Stomach (tissue), 9 donors: ENCODE results near the gene ACTL8. TPM values are rescaled to one million over a fixed set of nuclear protein-coding genes. Genes with fewer than 3 reads are reported as not detected.

Source experiments
- DNase-seq, 2 donors: peaks; one replicate each; pipeline versions ENCODE4 v3.0.0 to v3.0.0-alpha.2; 2013 to 2019
- H3K27ac ChIP-seq, 5 donors: fragments of 200-600 bp in 4 of 5; sonication (generic) in 4 of 5; one replicate each; pipeline ENCODE4 v1.5.1; 2013 to 2019; ENCODE audit warnings: mild to moderate bottlenecking in 1 of 5, moderate library complexity in 1 of 5
- H3K27me3 ChIP-seq, 3 donors: fragments of 200-600 bp; sonication (generic); one replicate each; pipeline ENCODE4 v1.5.1; 2017 to 2019; ENCODE audit warnings: mixed run types in 1 of 3
- H3K36me3 ChIP-seq, 4 donors: fragments of 200-600 bp; sonication (generic); 1 replicate in 3 of 4; 2 replicates in 1 of 4; pipeline ENCODE4 v1.5.1; 2016 to 2019
- H3K4me1 ChIP-seq, 4 donors: fragments of 200-600 bp; sonication (generic); one replicate each; pipeline ENCODE4 v1.5.1; 2016 to 2019
- H3K4me3 ChIP-seq, 4 donors: fragments of 200-600 bp; sonication (generic) in 3 of 4; one replicate each; pipeline ENCODE4 v1.5.1; 2016 to 2019; ENCODE audit warnings: mild to moderate bottlenecking in 1 of 4
- H3K9me3 ChIP-seq, 4 donors: fragments of 200-600 bp; sonication (generic); one replicate each; pipeline ENCODE4 v1.5.1; 2016 to 2019
- EP300 ChIP-seq: sonication (generic); formaldehyde crosslinking; IDR thresholded peaks from one replicate; pipeline ENCODE4 v1.6.1; 2017; ENCODE audit warnings: antibody characterized with exemption
- POLR2A ChIP-seq, 4 donors: fragments of 450-650 bp; IDR thresholded peaks; one replicate each; pipeline ENCODE4 v1.6.1; 2016; ENCODE audit warnings: antibody characterized with exemption in 4 of 4, control low read depth in 2 of 4, mild to moderate bottlenecking in 1 of 4, moderate library complexity in 1 of 4
- POLR2AphosphoS5 ChIP-seq, 3 donors: sonication (generic); formaldehyde crosslinking; IDR thresholded peaks; one replicate each; pipeline ENCODE4 v1.6.1; 2016; ENCODE audit warnings: antibody characterized with exemption in 3 of 3
- WGBS, 5 donors: extraction: QIAGEN DNeasy Blood & Tissue Kit in 3 of 5; methylation state at CpG; one replicate each; pipeline versions ENCODE4 v1.1.5 to v1.1.7; 2013 to 2018; 5-methylcytosine and 5-hydroxymethylcytosine counted together
- intact Hi-C: fragments of 100-400 bp; cut with DNase I; formaldehyde crosslinking; loops from one replicate; pipeline ENCODE4 v1.15.1; 2023; ENCODE audit warnings: low total_unique reads
- polyA plus RNA-seq, 3 donors: library from polyadenylated mRNA; stranded (reverse); fragments of 200-250 nt; gene quantifications; one replicate each; pipeline ENCODE4 v1.2.3, GENCODE V29; 2013
- total RNA-seq, 5 donors: library from RNA; depleted of rRNA; stranded (reverse); fragments of >200 nt; gene quantifications; one replicate each; pipeline versions ENCODE4 v1.1.0 to v1.2.3, GENCODE V29; 2014 to 2016
- TF ChIP-seq, protein P1 (sequence below), 7 experiments: fragments of 450-650 bp in 4 of 7; fragments of 200-600 bp in 3 of 7; sonication (generic) in 3 of 7; IDR thresholded peaks; one replicate each; pipeline ENCODE4 v1.5.1; 2016 to 2019; ENCODE audit warnings: antibody characterized with exemption in 7 of 7, control low read depth in 2 of 7, mild to moderate bottlenecking in 1 of 7
- donor health status: healthy with polysubstance abuse.
- donor health status: Bipolar disorder and iron deficiency.
- donor health status: healthy.

Gene ACTL8
- total and polyA plus RNA-seq, 8 donors = not detected

- TF ChIP-seq EP300 (no peak), POLR2A (IDR thresholded peaks at IDR 0.05) (no peak), POLR2AphosphoS5 (IDR thresholded peaks at IDR 0.05) (no peak)
- TF ChIP-seq, protein P1, sequence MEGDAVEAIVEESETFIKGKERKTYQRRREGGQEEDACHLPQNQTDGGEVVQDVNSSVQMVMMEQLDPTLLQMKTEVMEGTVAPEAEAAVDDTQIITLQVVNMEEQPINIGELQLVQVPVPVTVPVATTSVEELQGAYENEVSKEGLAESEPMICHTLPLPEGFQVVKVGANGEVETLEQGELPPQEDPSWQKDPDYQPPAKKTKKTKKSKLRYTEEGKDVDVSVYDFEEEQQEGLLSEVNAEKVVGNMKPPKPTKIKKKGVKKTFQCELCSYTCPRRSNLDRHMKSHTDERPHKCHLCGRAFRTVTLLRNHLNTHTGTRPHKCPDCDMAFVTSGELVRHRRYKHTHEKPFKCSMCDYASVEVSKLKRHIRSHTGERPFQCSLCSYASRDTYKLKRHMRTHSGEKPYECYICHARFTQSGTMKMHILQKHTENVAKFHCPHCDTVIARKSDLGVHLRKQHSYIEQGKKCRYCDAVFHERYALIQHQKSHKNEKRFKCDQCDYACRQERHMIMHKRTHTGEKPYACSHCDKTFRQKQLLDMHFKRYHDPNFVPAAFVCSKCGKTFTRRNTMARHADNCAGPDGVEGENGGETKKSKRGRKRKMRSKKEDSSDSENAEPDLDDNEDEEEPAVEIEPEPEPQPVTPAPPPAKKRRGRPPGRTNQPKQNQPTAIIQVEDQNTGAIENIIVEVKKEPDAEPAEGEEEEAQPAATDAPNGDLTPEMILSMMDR (IDR thresholded peaks at IDR 0.05) = no peak
- H3K27me3 ChIP-seq = peaks cover 0 to 45% (median 0%) of the 10 kb centered on the region in 3 donors
- 53 to 61% (median 56%) methylated on average over 8 of the region's 8 CpGs for WGBS, 5 donors
These were observed 8.3 kb downstream of the ACTL8 start for GRCh38 chr1:17763417-17763816.

GRCh38 chr1:17763995-17764394 lies 8.9 kb downstream of the ACTL8 start:
- peaks cover 8 to 23% (median 18%) of the 10 kb centered on the region in 4 donors for H3K9me3 ChIP-seq
- no peaks in the 10 kb centered on the region for H3K4me1 ChIP-seq
- no peaks in the 10 kb centered on the region for H3K36me3 ChIP-seq
- intact Hi-C loops = no loop called here
- H3K27ac ChIP-seq = no peak overlapping the region
- DNase-seq = no peak
- 74 to 87% (median 81%) methylated on average over 4 to 5 of the region's 5 CpGs for WGBS, 5 donors
- no peak for TF ChIP-seq POLR2AphosphoS5 (IDR thresholded peaks at IDR 0.05)
- no peak overlapping the region for H3K4me3 ChIP-seq
- peaks cover 0 to 45% (median 0%) of the 10 kb centered on the region in 3 donors for H3K27me3 ChIP-seq

More at GRCh38 chr1:17763417-17763816, 8.3 kb downstream of the ACTL8 start:
- Histone ChIP-seq H3K4me1 (no peaks in the 10 kb centered on the region), H3K9me3 (peaks cover 12 to 29% (median 24%) of the 10 kb centered on the region in 4 donors), H3K36me3 (no peaks in the 10 kb centered on the region), H3K27ac (no peak overlapping the region), H3K4me3 (no peak overlapping the region)
- DNase-seq = no peak
- intact Hi-C loops = no loop called here

DNA sequence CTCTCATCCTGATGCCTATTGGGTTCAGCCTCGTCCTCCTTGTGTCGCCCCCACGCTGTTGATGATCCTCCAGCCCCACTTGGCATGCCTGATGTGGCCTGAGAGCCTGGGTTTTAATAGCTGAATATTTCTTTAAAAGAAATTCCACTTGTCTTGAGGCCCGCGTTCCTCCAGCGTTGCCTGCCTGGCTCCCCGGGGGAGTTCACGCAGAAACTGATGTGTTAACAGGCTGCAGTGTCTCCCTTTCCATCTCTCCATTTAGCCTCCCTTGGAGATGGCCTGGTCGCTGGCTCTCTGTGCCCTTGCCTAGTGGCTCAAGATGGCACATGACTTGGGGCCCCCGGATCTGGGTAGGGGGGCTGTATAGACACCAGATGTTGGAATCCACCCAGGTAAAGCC lies 9.5 kb downstream of the ACTL8 start:
- no peak for DNase-seq
- peaks cover 2 to 17% (median 12%) of the 10 kb centered on the region in 4 donors for H3K9me3 ChIP-seq
- 53 to 73% (median 67%) methylated on average over 10 of the region's 10 CpGs for WGBS, 5 donors
- no peaks in the 10 kb centered on the region for H3K4me1 ChIP-seq
- H3K27ac ChIP-seq = no peak overlapping the region
- no peaks in the 10 kb centered on the region for H3K36me3 ChIP-seq
- no peak for TF ChIP-seq POLR2AphosphoS5 (IDR thresholded peaks at IDR 0.05)
- TF ChIP-seq, protein P1 (IDR thresholded peaks at IDR 0.05) = no peak
- TF ChIP-seq EP300 = no peak
- TF ChIP-seq POLR2A (IDR thresholded peaks at IDR 0.05) = no peak
- no peak overlapping the region for H3K4me3 ChIP-seq
- peaks cover 0 to 45% (median 0%) of the 10 kb centered on the region in 3 donors for H3K27me3 ChIP-seq
- intact Hi-C loops = no loop called here

- TF ChIP-seq POLR2AphosphoS5 (IDR thresholded peaks at IDR 0.05) (no peak), EP300 (no peak), POLR2A (IDR thresholded peaks at IDR 0.05) (no peak)
- TF ChIP-seq, protein P1 (IDR thresholded peaks at IDR 0.05) = no peak
- intact Hi-C loops = no loop called here
- Histone ChIP-seq H3K9me3 (peaks cover 0 to 6% (median under 1%) of the 10 kb centered on the region in 4 donors), H3K4me1 (no peaks in the 10 kb centered on the region), H3K4me3 (no peak overlapping the region), H3K36me3 (no peaks in the 10 kb centered on the region), H3K27ac (peak overlapping the region in 1 of 5 donors; percentile 50), H3K27me3 (peaks cover 0 to 45% (median 0%) of the 10 kb centered on the region in 3 donors)
- 60 to 69% (median 65%) methylated on average over 14 to 16 of the region's 16 CpGs for WGBS, 5 donors
- peak in 1 of 2 donors; percentile 58 for DNase-seq
These were observed 10.6 kb downstream of the ACTL8 start for GRCh38 chr1:17765444-17766411.
